Mesothelial cell of epicardium (in vitro differentiated cells): ENCODE data around the gene SEMA5B. TPM values are rescaled to one million over a fixed set of nuclear protein-coding genes. Genes with fewer than 3 reads are reported as not detected.

Experiments
- DNase-seq, 2 experiments: peaks; one replicate each; pipeline ENCODE4 v3.0.0; 2021; ENCODE audit warnings: low spot score in 2 of 2; ENCODE audit not compliant: unreplicated experiment in 2 of 2
- H3K27ac Mint-ChIP-seq: 2 replicates; pipeline ENCODE4 v1.8.0; 2021; ENCODE audit warnings: mixed read lengths
- H3K27me3 Mint-ChIP-seq: 2 replicates; pipeline ENCODE4 v1.8.0; 2021; ENCODE audit warnings: low read depth, mixed read lengths
- H3K36me3 Mint-ChIP-seq: 2 replicates; pipeline ENCODE4 v1.8.0; 2021; ENCODE audit warnings: mixed read lengths
- H3K4me1 Mint-ChIP-seq: 2 replicates; pipeline ENCODE4 v1.8.0; 2021; ENCODE audit warnings: mixed read lengths
- H3K4me3 Mint-ChIP-seq: 2 replicates; pipeline ENCODE4 v1.8.0; 2021; ENCODE audit warnings: mild to moderate bottlenecking, moderate library complexity, mixed read lengths
- H3K9me3 Mint-ChIP-seq: 2 replicates; pipeline ENCODE4 v1.8.0; 2021; ENCODE audit warnings: mixed read lengths
- total RNA-seq: library from RNA; stranded (reverse); gene quantifications from 3 replicates; pipeline ENCODE4 v1.2.1, GENCODE V29; 2021
- TF ChIP-seq, protein P1 (sequence below): fragments of 200-600 bp; sonication (generic); IDR thresholded peaks from one replicate; pipeline ENCODE4 v1.5.0; 2021; ENCODE audit warnings: antibody characterized with exemption; ENCODE audit not compliant: unreplicated experiment

Gene SEMA5B
- total RNA-seq, 1 donor from 2014 or later: 0.27 TPM

DNA sequence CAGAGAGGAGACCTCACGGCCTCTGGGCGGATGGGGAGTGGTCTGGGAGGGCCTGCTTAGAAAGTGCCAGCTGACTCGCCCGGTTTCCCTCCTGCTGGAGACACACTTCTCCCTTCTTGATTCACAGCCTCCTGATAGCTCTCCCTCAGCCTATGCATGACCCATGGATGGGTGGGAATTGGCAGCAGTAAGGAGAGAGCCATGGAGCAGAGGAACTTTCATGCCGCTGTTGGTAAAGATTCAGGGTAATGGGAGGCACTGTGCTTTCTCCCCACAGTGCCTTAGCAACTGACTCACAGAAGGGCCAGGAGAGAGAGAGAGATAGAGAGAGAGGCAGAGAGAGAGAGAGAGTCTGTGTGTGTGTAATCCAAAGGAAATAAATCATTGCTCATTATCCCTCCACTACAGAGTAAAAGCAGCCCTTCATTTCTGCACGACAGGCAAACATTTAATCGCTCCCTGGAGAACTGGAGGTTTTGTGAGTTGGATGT lies 82.8 kb downstream of the SEMA5B start:
- peak overlapping the region; percentile 19 for H3K27ac Mint-ChIP-seq
- no peak for DNase-seq
- no peak overlapping the region for H3K4me3 Mint-ChIP-seq
- H3K4me1 Mint-ChIP-seq: peaks cover 32% of the 10 kb centered on the region
- TF ChIP-seq, protein P1, sequence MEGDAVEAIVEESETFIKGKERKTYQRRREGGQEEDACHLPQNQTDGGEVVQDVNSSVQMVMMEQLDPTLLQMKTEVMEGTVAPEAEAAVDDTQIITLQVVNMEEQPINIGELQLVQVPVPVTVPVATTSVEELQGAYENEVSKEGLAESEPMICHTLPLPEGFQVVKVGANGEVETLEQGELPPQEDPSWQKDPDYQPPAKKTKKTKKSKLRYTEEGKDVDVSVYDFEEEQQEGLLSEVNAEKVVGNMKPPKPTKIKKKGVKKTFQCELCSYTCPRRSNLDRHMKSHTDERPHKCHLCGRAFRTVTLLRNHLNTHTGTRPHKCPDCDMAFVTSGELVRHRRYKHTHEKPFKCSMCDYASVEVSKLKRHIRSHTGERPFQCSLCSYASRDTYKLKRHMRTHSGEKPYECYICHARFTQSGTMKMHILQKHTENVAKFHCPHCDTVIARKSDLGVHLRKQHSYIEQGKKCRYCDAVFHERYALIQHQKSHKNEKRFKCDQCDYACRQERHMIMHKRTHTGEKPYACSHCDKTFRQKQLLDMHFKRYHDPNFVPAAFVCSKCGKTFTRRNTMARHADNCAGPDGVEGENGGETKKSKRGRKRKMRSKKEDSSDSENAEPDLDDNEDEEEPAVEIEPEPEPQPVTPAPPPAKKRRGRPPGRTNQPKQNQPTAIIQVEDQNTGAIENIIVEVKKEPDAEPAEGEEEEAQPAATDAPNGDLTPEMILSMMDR: no peak
- peaks cover 6% of the 10 kb centered on the region for H3K9me3 Mint-ChIP-seq
- H3K36me3 Mint-ChIP-seq: no peaks in the 10 kb centered on the region
- H3K27me3 Mint-ChIP-seq: peaks cover 6% of the 10 kb centered on the region

DNA sequence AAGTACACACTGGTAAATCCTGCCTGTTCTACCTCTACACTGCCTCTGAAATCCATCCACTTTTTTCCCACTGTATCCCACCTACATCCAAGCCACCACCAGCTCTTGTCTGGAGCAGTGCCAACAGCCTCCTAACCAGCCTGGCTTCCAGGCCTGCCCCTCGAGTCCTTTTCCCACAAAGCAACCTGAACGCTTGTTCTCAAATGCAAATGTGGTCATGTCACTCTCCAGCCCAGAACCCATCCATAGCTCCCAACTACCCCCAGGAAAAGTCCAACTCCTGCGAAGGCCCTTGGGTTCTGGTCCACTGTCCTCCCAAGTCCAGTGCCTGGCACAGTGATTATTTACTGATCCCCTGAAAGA lies 83.8 kb downstream of the SEMA5B start:
- no peak for DNase-seq
- no peaks in the 10 kb centered on the region for H3K36me3 Mint-ChIP-seq
- no peaks in the 10 kb centered on the region for H3K9me3 Mint-ChIP-seq
- H3K27ac Mint-ChIP-seq: no peak overlapping the region
- peaks cover 32% of the 10 kb centered on the region for H3K4me1 Mint-ChIP-seq
- TF ChIP-seq, protein P1: no peak
- H3K4me3 Mint-ChIP-seq: no peak overlapping the region
- peaks cover 6% of the 10 kb centered on the region for H3K27me3 Mint-ChIP-seq

DNA sequence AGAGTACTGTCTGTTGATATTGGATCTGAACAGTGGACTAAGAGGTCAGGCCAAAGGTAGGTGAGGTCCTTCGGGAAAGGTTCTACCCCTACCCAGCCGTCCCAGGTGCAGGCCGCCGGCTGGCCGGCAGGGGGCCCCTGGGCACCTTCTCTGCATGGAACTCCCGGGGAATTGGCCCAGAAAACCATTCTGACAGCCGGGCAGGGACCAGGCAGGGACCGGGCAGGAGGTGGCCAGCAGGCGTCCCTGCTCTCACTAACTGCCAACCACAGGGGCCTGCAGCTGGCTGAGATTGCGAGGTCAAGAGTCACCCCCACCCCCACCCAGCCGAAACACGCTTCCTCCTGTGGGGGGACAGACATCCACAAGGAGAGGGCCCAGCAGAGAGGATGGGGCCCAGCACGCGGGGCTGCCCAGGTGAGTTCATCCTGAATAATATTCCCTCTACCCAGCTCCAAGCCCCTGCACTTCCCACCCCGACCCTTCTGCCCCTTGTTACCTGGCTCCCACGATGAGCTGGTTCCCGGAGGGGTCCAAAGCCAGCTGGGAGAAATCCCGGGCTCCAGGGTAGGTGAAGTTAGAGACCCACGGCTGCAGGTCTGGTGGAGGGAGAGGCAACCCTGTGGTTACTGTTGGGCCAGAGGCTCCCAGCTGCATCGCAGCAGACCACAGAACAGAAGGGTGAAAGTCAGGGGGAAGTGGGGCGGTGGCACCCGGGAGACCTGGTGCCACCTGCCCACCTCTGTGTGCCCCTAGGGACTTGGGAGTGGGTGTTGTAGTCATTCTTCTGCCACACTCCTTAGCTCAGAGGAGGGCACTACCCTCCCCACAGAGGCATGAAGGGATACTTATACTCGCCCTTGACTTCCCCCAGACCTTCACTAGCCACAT lies 84.4 kb downstream of the SEMA5B start:
- H3K27me3 Mint-ChIP-seq: peaks cover 6% of the 10 kb centered on the region
- peaks cover 32% of the 10 kb centered on the region for H3K4me1 Mint-ChIP-seq

DNA sequence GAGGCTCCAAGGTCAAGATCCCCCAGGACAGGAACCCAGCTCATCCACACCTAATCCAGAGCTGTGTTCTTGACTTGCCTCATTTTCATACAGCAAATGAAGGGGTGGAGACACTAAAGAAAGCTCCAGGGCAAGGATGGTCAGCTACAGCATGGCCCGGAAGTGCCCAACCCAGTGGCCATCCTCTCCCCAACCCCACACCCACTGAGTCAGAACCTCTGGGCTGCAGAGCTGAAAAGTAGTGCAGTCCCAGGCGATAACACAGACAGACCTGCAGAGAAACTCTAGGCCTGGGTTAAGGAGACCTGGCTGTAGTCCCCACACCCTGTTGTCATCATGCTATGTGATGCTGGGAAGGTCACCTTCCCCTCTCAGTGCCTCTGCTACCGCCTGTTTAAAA lies 85.3 kb downstream of the SEMA5B start:
- Mint-ChIP-seq H3K27me3 (peaks cover 6% of the 10 kb centered on the region), H3K36me3 (no peaks in the 10 kb centered on the region), H3K27ac (no peak overlapping the region), H3K4me3 (no peak overlapping the region), H3K9me3 (no peaks in the 10 kb centered on the region), H3K4me1 (peaks cover 25% of the 10 kb centered on the region)
- TF ChIP-seq, protein P1: no peak
- DNase-seq: no peak

More for the DNA sequence above, 84.4 kb downstream of the SEMA5B start:
- H3K9me3 Mint-ChIP-seq: no peaks in the 10 kb centered on the region
- no peak overlapping the region for H3K27ac Mint-ChIP-seq
- H3K4me3 Mint-ChIP-seq: no peak overlapping the region
- DNase-seq: peak; percentile 46 to 76
- H3K36me3 Mint-ChIP-seq: no peaks in the 10 kb centered on the region
- TF ChIP-seq, protein P1: peak; percentile 91

DNA sequence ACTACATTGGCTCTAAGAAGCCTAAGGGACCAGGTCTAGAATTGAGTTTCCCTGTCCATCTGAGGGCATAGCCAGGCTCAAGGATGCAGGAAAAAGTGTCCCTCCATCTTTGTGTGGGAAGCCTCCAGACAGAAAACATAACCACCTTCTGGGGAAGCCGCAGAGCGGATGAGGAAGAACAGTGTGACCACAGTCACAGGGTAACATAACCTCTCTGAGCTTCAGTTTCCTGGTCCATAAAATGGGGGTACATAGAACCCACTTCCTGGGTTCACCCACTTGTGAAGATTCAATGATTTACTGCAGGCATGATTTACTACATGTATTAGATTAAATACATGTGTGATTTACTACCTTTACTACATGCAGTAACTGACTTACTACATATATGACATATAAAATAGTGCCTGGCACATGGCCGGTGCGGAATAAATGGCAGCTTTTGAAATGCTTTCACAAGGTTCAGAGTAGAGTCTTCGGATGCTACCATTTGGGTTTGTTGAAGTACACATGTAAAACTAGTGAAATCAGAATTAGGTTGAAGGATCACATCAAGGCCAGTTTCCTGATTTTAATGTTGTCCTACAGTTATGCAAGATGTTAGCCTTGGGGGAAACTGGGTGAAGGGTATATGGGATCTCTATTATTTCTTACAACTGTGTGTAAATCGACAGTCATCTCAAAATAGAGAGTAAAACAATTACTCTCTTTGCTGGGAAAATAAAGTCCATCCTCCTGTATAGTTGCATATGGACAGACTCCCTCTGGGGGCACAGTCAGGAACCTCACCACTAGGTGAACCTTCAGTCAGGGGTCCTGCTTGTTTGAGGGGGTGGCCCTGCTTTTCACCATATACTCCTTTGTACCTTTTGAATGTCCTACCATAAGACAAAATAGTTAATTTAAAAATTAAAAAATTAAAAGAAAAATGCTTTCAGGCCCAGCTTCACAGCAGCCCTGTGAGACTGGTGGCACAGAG lies 86.0 kb downstream of the SEMA5B start:
- Mint-ChIP-seq H3K4me1 (peaks cover 17% of the 10 kb centered on the region), H3K4me3 (no peak overlapping the region), H3K27ac (no peak overlapping the region), H3K36me3 (no peaks in the 10 kb centered on the region), H3K27me3 (peaks cover 6% of the 10 kb centered on the region), H3K9me3 (no peaks in the 10 kb centered on the region)
- TF ChIP-seq, protein P1: peak; percentile 15
- no peak for DNase-seq
